RKO (cell line): Measurements from ENCODE around the gene TBC1D1.
A peak's percentile ranks its signal among the peaks of the same experiment; 100 is the strongest.

ENCODE experiments used
- DNase-seq: peaks from one replicate; pipeline ENCODE4 v3.0.0-alpha.2; 2016; ENCODE audit warnings: low spot score

TBC1D1 gene

GRCh38 chr4:37890801-37891259 is at the start of gene TBC1D1:
Gene TBC1D1, plus strand, starts transcription at chr4:37891084. Its CDS starts 11,012 bp downstream, at chr4:37902096.
- DNase-seq = peak; percentile 44

- no peak for DNase-seq
These were observed 46.7 kb upstream of the TBC1D1 start for GRCh38 chr4:37844204-37844603.

GRCh38 chr4:37845201-37845600 is 45.7 kb upstream of the TBC1D1 start:
- no peak for DNase-seq

GRCh38 chr4:37847311-37847884 is 43.5 kb upstream of the TBC1D1 start:
- no peak for DNase-seq

- DNase-seq = no peak
These were observed 38.5 kb upstream of the TBC1D1 start for GRCh38 chr4:37852376-37852775.

GRCh38 chr4:37858112-37858511 is 32.8 kb upstream of the TBC1D1 start:
- DNase-seq = no peak

- DNase-seq = no peak
These were observed 32.0 kb upstream of the TBC1D1 start for GRCh38 chr4:37858872-37859271.

- no peak for DNase-seq
These were observed 30.6 kb upstream of the TBC1D1 start for GRCh38 chr4:37860266-37860665.

- no peak for DNase-seq
These were observed 27.9 kb upstream of the TBC1D1 start for GRCh38 chr4:37862961-37863360.

- no peak for DNase-seq
These were observed 26.1 kb upstream of the TBC1D1 start for GRCh38 chr4:37864786-37865185.

GRCh38 chr4:37865450-37865849 is 25.4 kb upstream of the TBC1D1 start:
- DNase-seq = no peak

GRCh38 chr4:37867102-37867501 is 23.8 kb upstream of the TBC1D1 start:
- no peak for DNase-seq

GRCh38 chr4:37868238-37868637 is 22.6 kb upstream of the TBC1D1 start:
- DNase-seq = no peak

GRCh38 chr4:37872310-37872988 is 18.4 kb upstream of the TBC1D1 start:
- DNase-seq = no peak

GRCh38 chr4:37873386-37873785 is 17.5 kb upstream of the TBC1D1 start:
- peak; percentile 52 for DNase-seq

- no peak for DNase-seq
These were observed 14.7 kb upstream of the TBC1D1 start for GRCh38 chr4:37876156-37876555.

GRCh38 chr4:37879365-37879764 is 11.5 kb upstream of the TBC1D1 start:
- DNase-seq = no peak

GRCh38 chr4:37881811-37882210 is 9.1 kb upstream of the TBC1D1 start:
- DNase-seq = no peak

- peak; percentile 39 for DNase-seq
These were observed 8.1 kb upstream of the TBC1D1 start for GRCh38 chr4:37882665-37883296.

GRCh38 chr4:37884855-37885487 is 5.9 kb upstream of the TBC1D1 start:
- no peak for DNase-seq

- no peak for DNase-seq
These were observed 5.4 kb upstream of the TBC1D1 start for GRCh38 chr4:37885496-37885895.

GRCh38 chr4:37889849-37890800 is 759 bp upstream of the TBC1D1 start:
- DNase-seq = peak; percentile 38
